ENCODE results near the gene VPS11. TPM values are rescaled to one million over a fixed set of nuclear protein-coding genes. Genes with fewer than 3 reads are reported as not detected.

The VPS11 gene
- total RNA-seq (2013; cell fraction: nucleolus; rRNA removed) = 28.5 and 34.5 TPM in 2 replicates
- total RNA-seq (2014; rRNA removed) (24.2 and 25.3 TPM in 2 replicates), total RNA-seq (2014; rRNA removed; fragmentation: Illumina TruSeq; extraction: Trizol) (24.4 and 24.9 TPM in 2 replicates), total RNA-seq (2021) (22.9 and 25.9 TPM in 2 replicates), polyA plus RNA-seq (2011; rRNA removed) (8.1 and 15.8 TPM in 2 replicates), polyA plus RNA-seq (2014; fragmentation: Illumina TruSeq; extraction: Trizol) (25.1 and 25.8 TPM in 2 replicates), polyA plus RNA-seq (2014; fragmentation: Nextera tagmentation; extraction: Ambion mirVana) (10 to 100 TPM; 18.3 to 18.9 TPM), polyA plus RNA-seq (2014; rRNA removed) (26.4 and 30.3 TPM in 2 replicates), polyA plus RNA-seq (2016; fragmentation: Nextera tagmentation; extraction: Ambion mirVana) (10 to 100 TPM; 24.6 to 26.2 TPM), polyA minus RNA-seq (2011; rRNA and poly(A)+ RNA removed) (23.1 and 26.7 TPM in 2 replicates), Bru-seq, nascent RNA (percentile 76 among the genes with signal in this experiment), BruChase-seq, experiment 1, labeled RNA remaining after a 6-hour chase (percentile 78 among the genes with signal in this experiment), BruChase-seq, experiment 2, labeled RNA remaining after a 2-hour chase (percentile 79 among the genes with signal in this experiment)
- 26.6 TPM for polyA plus RNA-seq (2011; ENCODE audit: low read depth)
- 22.4 and 23.1 TPM in 2 replicates for polyA plus RNA-seq (2011; cell fraction: cytosol; rRNA removed)
- 38.6 and 45.8 TPM in 2 replicates for polyA plus RNA-seq (2011; cell fraction: nucleus; rRNA removed)
- polyA plus RNA-seq (2012) = 28.0 and 30.9 TPM in 2 replicates
- 6.8 and 11.9 TPM in 2 replicates for polyA minus RNA-seq (2011; cell fraction: cytosol; rRNA and poly(A)+ RNA removed)
- 11.0 and 19.9 TPM in 2 replicates for polyA minus RNA-seq (2011; cell fraction: nucleus; rRNA and poly(A)+ RNA removed)
- long read RNA-seq, experiment 1, transcript VPS11-208 (16 exons, 3,313 nt) = major isoform, 12 of 17 reads
- long read RNA-seq, experiment 1, partial matches to known transcripts = 1 of 17 reads
- long read RNA-seq, experiment 1, other reads (novel, unspliced or antisense) = 4 of 17 reads
- long read RNA-seq, experiment 2, transcript VPS11-208 (16 exons, 3,313 nt) = major isoform, 63 of 87 reads
- long read RNA-seq, experiment 2, partial matches to known transcripts = 14 of 87 reads
- long read RNA-seq, experiment 2, other reads (novel, unspliced or antisense) = 7 of 87 reads

DNA sequence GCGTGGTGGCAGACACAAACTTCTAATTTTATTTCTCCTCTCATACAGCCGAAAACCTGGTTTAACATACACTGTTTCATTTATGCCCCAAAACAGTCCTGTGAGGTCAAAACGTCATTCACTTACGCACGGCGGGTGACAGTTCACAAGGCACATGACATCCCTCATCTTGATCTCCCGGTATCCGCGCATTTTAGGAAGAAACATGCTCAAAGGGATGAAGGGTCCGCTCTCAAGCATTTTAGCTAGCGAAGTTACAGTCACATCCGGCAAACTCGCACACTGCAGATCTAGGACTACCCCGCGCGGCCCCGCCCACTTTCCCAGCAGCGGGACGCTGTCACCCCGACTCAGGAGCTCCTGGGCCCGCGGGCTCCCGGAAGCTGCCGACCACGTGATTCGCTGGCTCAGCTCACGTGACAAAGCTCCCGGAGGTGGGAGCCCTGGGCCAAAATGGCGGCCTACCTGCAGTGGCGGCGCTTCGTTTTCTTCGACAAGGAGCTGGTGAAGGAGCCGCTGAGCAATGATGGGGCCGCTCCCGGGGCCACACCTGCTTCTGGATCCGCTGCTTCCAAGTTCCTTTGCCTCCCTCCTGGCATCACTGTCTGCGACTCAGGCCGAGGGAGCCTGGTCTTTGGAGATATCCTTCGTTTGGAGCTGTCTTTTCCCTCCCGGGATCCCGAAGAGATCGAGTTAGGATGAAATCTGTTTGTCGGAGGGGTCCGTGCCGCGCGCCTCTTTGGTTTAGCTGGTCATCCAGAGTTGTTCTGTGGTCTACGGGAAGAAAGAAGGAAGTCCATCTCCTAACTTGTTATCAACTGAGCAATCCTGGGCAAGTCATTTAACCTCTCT lies at the start of gene VPS11:
Gene VPS11 (plus strand): TSS at position 448 of the 852 bp plus-strand sequence. CDS start 6 bp downstream, at position 454.
- CTCF ChIA-PET = interaction anchor here (0.6 to 2.7 kb wide), 19 partner anchors 10 to 271 kb away, joined by 3 to 13 read pairs (median 5); partner anchors contain the start of genes DPAGT1, HMBS, HYOU1 and RPS25
- ATAC-seq (peak; percentile 98), FAIRE-seq (peak; percentile 97), DNase-seq (ENCODE audit: low read depth, low spot score) (peak; percentile 78)
- RAD21 ChIA-PET (ENCODE audit: unreplicated experiment) = interaction anchor here (0.6 to 1.9 kb wide), 19 partner anchors 11 to 271 kb away, joined by 3 to 20 read pairs (median 5); partner anchors contain the start of genes C2CD2L, CBL, DPAGT1 and HINFP
- BruUV-seq (replicated peaks) = TSS peak; percentile 85
- H3K4me2 ChIP-seq (ENCODE audit: control insufficient read depth, insufficient read depth) = peak within 1 kb of the TSS; percentile 64
- peak within 1 kb of the TSS; percentile 59 for H3K27ac ChIP-seq (ENCODE audit: control insufficient read depth, insufficient read depth)
- H4K20me1 ChIP-seq (ENCODE audit: control insufficient read depth, insufficient read depth) = no peaks in the 10 kb centered on the region
- H3K36me3 ChIP-seq (ENCODE audit: control insufficient read depth in 2 of 2, insufficient read depth in 2 of 2, low read length in 1 of 2) = peaks cover 0 to 5% of the 10 kb centered on the region in 2 experiments; a peak in 2 of 4 replicates
- H3K4me1 ChIP-seq (ENCODE audit: control insufficient read depth, insufficient read depth, low read length) = no peaks in the 10 kb centered on the region
- POLR2A ChIA-PET = interaction anchor here (0.6 to 3.5 kb wide), 25 partner anchors 10 to 278 kb away, joined by 3 to 48 read pairs (median 4); partner anchors contain the start of genes C2CD2L, CBL, DPAGT1 and HINFP
- intact Hi-C loops (cut with micrococcal nuclease; ENCODE audit: unreplicated experiment) (loop anchor here (1.0 to 5.0 kb wide), 4 partner anchors 17 to 270 kb away; partner anchors contain the start of gene HMBS), in situ Hi-C loops (cut with MboI) (no loop called here)
- peak within 1 kb of the TSS; percentile 93 for H2AFZ ChIP-seq (ENCODE audit: control insufficient read depth, low read depth, low read length)
- no peaks in the 10 kb centered on the region for H3K9me3 ChIP-seq (replicated peaks; ENCODE audit: control insufficient read depth, insufficient read depth, low read length)
- peak within 1 kb of the TSS; percentile 80 for H3K4me3 ChIP-seq
- peaks cover 10% of the 10 kb centered on the region for H3K79me2 ChIP-seq (ENCODE audit: control insufficient read depth, insufficient read depth, low read length)
- WGBS (ENCODE audit: insufficient coverage, insufficient replicate concordance, low lambda C conversion rate, missing lambda C conversion rate) = 1% methylated on average over 47 of the region's 49 CpGs
- peak within 1 kb of the TSS; percentile 86 for H3K9ac ChIP-seq (ENCODE audit: control insufficient read depth, insufficient read depth, low read length)
- SMC1A ChIA-PET (ENCODE audit: uncharacterized antibody, unreplicated experiment) = interaction anchor here (0.8 to 1.8 kb wide), 14 partner anchors 11 to 255 kb away, joined by 3 to 9 read pairs (median 4); partner anchors contain the start of genes HINFP, HMBS, HYOU1 and RPS25
- H3K27me3 ChIP-seq (replicated peaks in 1 of 2; ENCODE audit: control insufficient read depth in 2 of 2, insufficient read depth in 2 of 2, low read length in 1 of 2) = no peaks in the 10 kb centered on the region
- TF ChIP-seq ASH2L (IDR thresholded peaks at IDR 0.05; ENCODE audit: borderline replicate concordance, low read depth) (no peak), TAF1 (IDR thresholded peaks at IDR 0.05; ENCODE audit: borderline replicate concordance, low read depth, low read length) (peak; percentile 80), IKZF2 (IDR thresholded peaks at IDR 0.05) (peak; percentile 32 to 45; a peak in 1 of 4 replicates), HDAC2 (IDR thresholded peaks at IDR 0.05) (no peak), SMARCA5 (IDR thresholded peaks at IDR 0.05) (peak; percentile 56; the same call in 1 of the 2 replicates), HDAC6 (IDR thresholded peaks at IDR 0.05; ENCODE audit: unreplicated experiment) (no peak), E2F8 (IDR thresholded peaks at IDR 0.05; ENCODE audit: low read depth, partially characterized antibody) (no peak), SPI1 (IDR thresholded peaks at IDR 0.05; ENCODE audit: borderline replicate concordance, insufficient read depth, low read depth, low read length) (no peak), RCOR1 (conservative IDR thresholded peaks at IDR 0.05; ENCODE audit: low read depth, low read length) (0 out of 2 replicates have a peak, but pooled peaks have one; percentile 62), SREBF1 (IDR thresholded peaks at IDR 0.05; ENCODE audit: low read length) (no peak)

Data from GM12878 (cell line).